ENCODE measurements around the gene SLC46A1. TPM values are rescaled to one million over a fixed set of nuclear protein-coding genes. Genes with fewer than 3 reads are reported as not detected.

Gene SLC46A1
- total RNA-seq, 1 donor from 2014 or later: 23.3 TPM

- Histone ChIP-seq H3K4me1 (peaks cover 36% of the 10 kb centered on the region), H3K27me3 (ENCODE audit: low read depth) (peaks cover 3% of the 10 kb centered on the region), H3K4me3 (no peak overlapping the region), H3K27ac (no peak overlapping the region), H3K36me3 (peaks cover 9% of the 10 kb centered on the region), H3K9me3 (no peaks in the 10 kb centered on the region)
- ATAC-seq (no peak), DNase-seq (peak; percentile 23)
- TF ChIP-seq, protein P1, sequence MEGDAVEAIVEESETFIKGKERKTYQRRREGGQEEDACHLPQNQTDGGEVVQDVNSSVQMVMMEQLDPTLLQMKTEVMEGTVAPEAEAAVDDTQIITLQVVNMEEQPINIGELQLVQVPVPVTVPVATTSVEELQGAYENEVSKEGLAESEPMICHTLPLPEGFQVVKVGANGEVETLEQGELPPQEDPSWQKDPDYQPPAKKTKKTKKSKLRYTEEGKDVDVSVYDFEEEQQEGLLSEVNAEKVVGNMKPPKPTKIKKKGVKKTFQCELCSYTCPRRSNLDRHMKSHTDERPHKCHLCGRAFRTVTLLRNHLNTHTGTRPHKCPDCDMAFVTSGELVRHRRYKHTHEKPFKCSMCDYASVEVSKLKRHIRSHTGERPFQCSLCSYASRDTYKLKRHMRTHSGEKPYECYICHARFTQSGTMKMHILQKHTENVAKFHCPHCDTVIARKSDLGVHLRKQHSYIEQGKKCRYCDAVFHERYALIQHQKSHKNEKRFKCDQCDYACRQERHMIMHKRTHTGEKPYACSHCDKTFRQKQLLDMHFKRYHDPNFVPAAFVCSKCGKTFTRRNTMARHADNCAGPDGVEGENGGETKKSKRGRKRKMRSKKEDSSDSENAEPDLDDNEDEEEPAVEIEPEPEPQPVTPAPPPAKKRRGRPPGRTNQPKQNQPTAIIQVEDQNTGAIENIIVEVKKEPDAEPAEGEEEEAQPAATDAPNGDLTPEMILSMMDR (IDR thresholded peaks at IDR 0.05): no peak
- intact Hi-C loops (cut with DNase I): no loop called here
Measured at GRCh38 chr17:28407130-28407973, 1.3 kb upstream of the SLC46A1 start.

- H3K27ac ChIP-seq: peak overlapping the region; percentile 70
- peak; percentile 37 to 47 for ATAC-seq
- H3K9me3 ChIP-seq: no peaks in the 10 kb centered on the region
- TF ChIP-seq, protein P1 (IDR thresholded peaks at IDR 0.05): no peak
- DNase-seq: no peak
- peaks cover 17% of the 10 kb centered on the region for H3K36me3 ChIP-seq
- intact Hi-C loops (cut with DNase I): no loop called here
- H3K4me1 ChIP-seq: peaks cover 36% of the 10 kb centered on the region
- peak overlapping the region; percentile 75 for H3K4me3 ChIP-seq
- peaks cover 3% of the 10 kb centered on the region for H3K27me3 ChIP-seq (ENCODE audit: low read depth)
Measured at GRCh38 chr17:28406473-28406814, 432 bp upstream of the SLC46A1 start.

- Histone ChIP-seq H3K9me3 (no peaks in the 10 kb centered on the region), H3K4me1 (peaks cover 36% of the 10 kb centered on the region), H3K27me3 (ENCODE audit: low read depth) (no peaks in the 10 kb centered on the region), H3K36me3 (peaks cover 31% of the 10 kb centered on the region), H3K4me3 (peak overlapping the region; percentile 75), H3K27ac (no peak overlapping the region)
- intact Hi-C loops (cut with DNase I): no loop called here
- no peak for ATAC-seq
- peak; percentile 48 for DNase-seq
- TF ChIP-seq, protein P1 (IDR thresholded peaks at IDR 0.05): no peak
Measured at GRCh38 chr17:28404812-28405570, 1.0 kb downstream of the SLC46A1 start.

- Histone ChIP-seq H3K27me3 (ENCODE audit: low read depth) (no peaks in the 10 kb centered on the region), H3K9me3 (no peaks in the 10 kb centered on the region), H3K27ac (no peak overlapping the region), H3K36me3 (peaks cover 36% of the 10 kb centered on the region), H3K4me1 (peaks cover 36% of the 10 kb centered on the region), H3K4me3 (no peak overlapping the region)
- intact Hi-C loops (cut with DNase I): no loop called here
- TF ChIP-seq, protein P1 (IDR thresholded peaks at IDR 0.05): no peak
- DNase-seq: peak; percentile 30
- no peak for ATAC-seq
Measured at GRCh38 chr17:28404461-28404811, 1.6 kb downstream of the SLC46A1 start.

DNA sequence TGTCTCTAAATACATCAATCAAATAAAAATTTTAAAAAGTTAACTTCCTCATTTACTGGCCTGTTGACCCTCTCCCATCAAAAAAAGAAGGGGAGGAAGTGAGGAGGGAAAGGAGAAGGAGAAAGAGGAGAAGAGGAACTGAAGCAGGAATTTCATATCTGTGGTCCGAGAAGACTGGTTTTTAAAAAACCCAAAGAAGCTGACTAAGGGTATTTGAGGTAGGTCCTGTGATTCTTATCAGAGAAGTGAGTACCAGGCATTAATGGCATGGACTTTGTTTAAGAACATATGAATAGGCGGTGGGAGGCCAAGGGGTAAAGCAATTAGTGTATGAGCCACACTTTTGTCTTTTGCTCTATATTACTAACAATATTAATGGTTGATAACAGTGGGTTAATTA is 2.0 kb downstream of the SLC46A1 start:
- Histone ChIP-seq H3K36me3 (peaks cover 41% of the 10 kb centered on the region), H3K4me3 (no peak overlapping the region), H3K27me3 (ENCODE audit: low read depth) (no peaks in the 10 kb centered on the region), H3K4me1 (peaks cover 36% of the 10 kb centered on the region), H3K27ac (no peak overlapping the region), H3K9me3 (no peaks in the 10 kb centered on the region)
- intact Hi-C loops (cut with DNase I): no loop called here
- TF ChIP-seq, protein P1 (IDR thresholded peaks at IDR 0.05): no peak
- no peak for ATAC-seq
- no peak for DNase-seq

Data from lower lobe of right lung (tissue), 2 donors.